PC-3 (cell line): ENCODE results near the gene FBXO30.

ENCODE experiments used
- EZH2 ChIP-seq: fragments of 300-600 bp; sonication (generic); IDR thresholded peaks from one replicate; pipeline ENCODE4 v1.6.1; 2017; ENCODE audit warnings: antibody characterized with exemption, mild to moderate bottlenecking, low read length; ENCODE audit not compliant: unreplicated experiment
- EZH2phosphoT487 ChIP-seq: fragments of 300-600 bp; sonication (generic); IDR thresholded peaks from 2 replicates; pipeline ENCODE4 v1.6.1; 2018; ENCODE audit warnings: mild to moderate bottlenecking, antibody characterized with exemption, low read length, borderline replicate concordance
- TF ChIP-seq, protein P1 (sequence below): fragments of 300-600 bp; sonication (generic); conservative IDR thresholded peaks from 2 replicates; pipeline ENCODE4 v1.5.1; 2017; ENCODE audit warnings: antibody characterized with exemption, low read depth, mild to moderate bottlenecking, low read length

DNA sequence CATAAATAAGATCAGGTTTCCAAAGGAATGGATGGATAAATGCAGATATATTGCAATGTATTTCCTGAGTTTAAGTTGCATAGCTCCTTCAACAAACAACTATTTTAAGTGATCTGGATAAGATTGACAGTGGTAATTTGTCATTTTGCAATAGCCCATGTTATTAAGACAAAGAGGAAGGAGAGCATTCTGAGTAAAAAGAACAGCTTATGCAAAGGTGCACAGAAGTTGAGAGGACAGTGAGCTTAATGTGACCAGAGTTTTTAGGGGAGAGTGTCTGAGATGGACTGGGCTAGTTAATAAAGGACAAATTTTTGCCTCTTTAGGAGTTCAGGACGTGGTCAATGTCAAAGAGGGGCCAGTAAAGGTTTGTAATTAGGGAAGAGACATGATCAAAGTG is 48.8 kb upstream of the FBXO30 start:
- TF ChIP-seq, protein P1, sequence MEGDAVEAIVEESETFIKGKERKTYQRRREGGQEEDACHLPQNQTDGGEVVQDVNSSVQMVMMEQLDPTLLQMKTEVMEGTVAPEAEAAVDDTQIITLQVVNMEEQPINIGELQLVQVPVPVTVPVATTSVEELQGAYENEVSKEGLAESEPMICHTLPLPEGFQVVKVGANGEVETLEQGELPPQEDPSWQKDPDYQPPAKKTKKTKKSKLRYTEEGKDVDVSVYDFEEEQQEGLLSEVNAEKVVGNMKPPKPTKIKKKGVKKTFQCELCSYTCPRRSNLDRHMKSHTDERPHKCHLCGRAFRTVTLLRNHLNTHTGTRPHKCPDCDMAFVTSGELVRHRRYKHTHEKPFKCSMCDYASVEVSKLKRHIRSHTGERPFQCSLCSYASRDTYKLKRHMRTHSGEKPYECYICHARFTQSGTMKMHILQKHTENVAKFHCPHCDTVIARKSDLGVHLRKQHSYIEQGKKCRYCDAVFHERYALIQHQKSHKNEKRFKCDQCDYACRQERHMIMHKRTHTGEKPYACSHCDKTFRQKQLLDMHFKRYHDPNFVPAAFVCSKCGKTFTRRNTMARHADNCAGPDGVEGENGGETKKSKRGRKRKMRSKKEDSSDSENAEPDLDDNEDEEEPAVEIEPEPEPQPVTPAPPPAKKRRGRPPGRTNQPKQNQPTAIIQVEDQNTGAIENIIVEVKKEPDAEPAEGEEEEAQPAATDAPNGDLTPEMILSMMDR, result no peak
- TF ChIP-seq EZH2 (no peak), EZH2phosphoT487 (no peak)
